Endothelial cell of umbilical vein (primary cell): ENCODE measurements around the gene SMR3A. TPM values are rescaled to one million over a fixed set of nuclear protein-coding genes. Genes with fewer than 3 reads are reported as not detected.

Experiments used
- BruUV-seq: library from RNA; stranded (reverse); fragments of 400-500 nt; replicated peaks from 2 replicates; lab custom pipeline; 2021; lab: Mats Ljungman, UMichigan
- CTCF ChIA-PET: fragments of 300-600, 350-600 bp; sonication (Branson Sonifier 250); formaldehyde crosslinking; loops from one replicate; lab custom pipeline; 2021; ENCODE audit warnings: antibody characterized with exemption, inconsistent platforms; lab: Charles Lee
- POLR2A ChIA-PET: fragments of 300-600, 350-600 bp; sonication (Branson Sonifier 250); formaldehyde crosslinking; loops from one replicate; lab custom pipeline; 2021; ENCODE audit warnings: antibody characterized with exemption, inconsistent platforms; lab: Charles Lee
- DNase-seq: peaks from one replicate; pipeline ENCODE4 v3.0.0-alpha.2; 2011; ENCODE audit warnings: low read depth, low spot score
- FAIRE-seq: peaks from 2 replicates; lab custom pipeline; 2011; peaks lifted over from hg19 to GRCh38; lab: Jason Lieb, UNC
- H2AFZ ChIP-seq: 2 replicates; pipeline ENCODE4 v1.6.0; 2012; ENCODE audit warnings: low read depth, low read length, control low read depth, inconsistent platforms
- H3K27ac ChIP-seq: 2 replicates; pipeline ENCODE4 v1.5.1; 2011; ENCODE audit warnings: low read depth, mild to moderate bottlenecking, control low read depth, low read length, moderate library complexity; ENCODE audit not compliant: insufficient read depth
- H3K27me3 ChIP-seq, 2 experiments: 2 replicates each; pipeline versions ENCODE4 v1.6.0 to v1.6.1; 2011; ENCODE audit warnings: low read length in 2 of 2, mixed read lengths in 1 of 2; ENCODE audit not compliant: control insufficient read depth in 2 of 2, insufficient read depth in 2 of 2
- H3K36me3 ChIP-seq, 2 experiments: 2 replicates in 1 of 2; 3 replicates in 1 of 2; pipeline ENCODE4 v1.5.1; 2011; ENCODE audit warnings: low read length in 2 of 2, mild to moderate bottlenecking in 1 of 2, moderate library complexity in 1 of 2; ENCODE audit not compliant: control insufficient read depth in 2 of 2, insufficient read depth in 2 of 2; ENCODE audit errors: extremely low read depth in 1 of 2
- H3K4me1 ChIP-seq: 3 replicates; pipeline ENCODE4 v1.5.1; 2011; ENCODE audit warnings: mild to moderate bottlenecking, low read length; ENCODE audit not compliant: control insufficient read depth, insufficient read depth; ENCODE audit errors: extremely low read depth
- H3K4me2 ChIP-seq: 2 replicates; pipeline ENCODE4 v1.6.1; 2011; ENCODE audit warnings: low read length, control low read depth, mixed read lengths; ENCODE audit not compliant: insufficient read depth
- H3K4me3 ChIP-seq, 3 experiments: fragments of 200-600 bp in 1 of 3; sonication (generic), shearing (Covaris generic) in 1 of 3; replicated peaks in 1 of 3; 2 replicates each; pipeline ENCODE4 v1.5.1; 2011 to 2016; ENCODE audit warnings: control low read depth in 3 of 3, low read length in 3 of 3, mild to moderate bottlenecking in 2 of 3, inconsistent platforms in 1 of 3, low read depth in 1 of 3, moderate library complexity in 1 of 3; ENCODE audit not compliant: insufficient read depth in 1 of 3
- H3K79me2 ChIP-seq: 2 replicates; pipeline ENCODE4 v1.6.0; 2012; ENCODE audit warnings: low read length, inconsistent platforms; ENCODE audit not compliant: control insufficient read depth, insufficient read depth
- H3K9ac ChIP-seq: replicated peaks from 2 replicates; pipeline ENCODE3; 2011; ENCODE audit warnings: low read length, control low read depth; ENCODE audit not compliant: insufficient read depth; ENCODE audit errors: extremely low read depth
- H3K9me1 ChIP-seq: replicated peaks from 3 replicates; pipeline ENCODE4 v1.6.0; 2011; ENCODE audit warnings: mild to moderate bottlenecking, low read length; ENCODE audit not compliant: control insufficient read depth, insufficient read depth; ENCODE audit errors: extremely low read depth
- H3K9me3 ChIP-seq: replicated peaks from 2 replicates; pipeline ENCODE4 v1.5.1; 2012; ENCODE audit warnings: low read length, inconsistent platforms; ENCODE audit not compliant: control insufficient read depth, insufficient read depth
- H4K20me1 ChIP-seq: replicated peaks from 2 replicates; pipeline ENCODE3; 2011; ENCODE audit warnings: mild to moderate bottlenecking, low read length; ENCODE audit not compliant: control insufficient read depth, insufficient read depth; ENCODE audit errors: extremely low read depth
- CTCF ChIP-seq, 2 donors: IDR thresholded peaks; 1 replicate in 1 of 2; 2 replicates in 1 of 2; pipeline ENCODE4 v1.5.1; 2011; ENCODE audit warnings: low read length in 2 of 2, mild to moderate bottlenecking in 2 of 2, moderate library complexity in 2 of 2, control low read depth in 1 of 2, inconsistent platforms in 1 of 2, low read depth in 1 of 2; ENCODE audit not compliant: insufficient read depth in 1 of 2; ENCODE audit errors: extremely low read depth in 1 of 2
- EZH2 ChIP-seq: IDR thresholded peaks from 2 replicates; pipeline ENCODE4 v1.6.1; 2012; ENCODE audit warnings: borderline replicate concordance, low read depth, mild to moderate bottlenecking, moderate library complexity, low read length, inconsistent platforms; ENCODE audit not compliant: severe bottlenecking
- FOS ChIP-seq: IDR thresholded peaks from 2 replicates; pipeline ENCODE4 v1.6.1; 2011; ENCODE audit warnings: mild to moderate bottlenecking, low read length, moderate library complexity, borderline replicate concordance; ENCODE audit not compliant: insufficient read depth
- GATA2 ChIP-seq: IDR thresholded peaks from 2 replicates; pipeline ENCODE4 v1.7.0; 2011; ENCODE audit warnings: low read depth, mild to moderate bottlenecking, moderate library complexity, mixed read lengths, low read length; ENCODE audit not compliant: insufficient read length, insufficient read depth
- JUN ChIP-seq: IDR thresholded peaks from 2 replicates; pipeline ENCODE4 v1.6.1; 2011; ENCODE audit warnings: borderline replicate concordance, low read depth; ENCODE audit not compliant: insufficient read length, insufficient read depth
- MAX ChIP-seq: IDR thresholded peaks from 2 replicates; pipeline ENCODE4 v1.6.1; 2011; ENCODE audit not compliant: insufficient read depth, insufficient read length
- MYC ChIP-seq: IDR thresholded peaks from one replicate; pipeline ENCODE4 v1.6.1; 2011; ENCODE audit warnings: mild to moderate bottlenecking, low read depth, low read length
- POLR2A ChIP-seq: IDR thresholded peaks from 2 replicates; pipeline ENCODE4 v1.6.1; 2012; ENCODE audit warnings: low read depth, mild to moderate bottlenecking, control low read depth, low read length
- POLR2AphosphoS5 ChIP-seq: IDR thresholded peaks from 2 replicates; pipeline ENCODE4 v1.6.1; 2012; ENCODE audit warnings: low read depth, mild to moderate bottlenecking, control low read depth, low read length, moderate library complexity; ENCODE audit not compliant: insufficient read depth
- dilution Hi-C: fragments of 300-500 bp; cut with MboI; formaldehyde crosslinking; loops from one replicate; pipeline ENCODE4 v1.15.0; 2019; ENCODE audit warnings: low sequenced_read_pairs; ENCODE audit not compliant: extremely low pct_ligation_motif_present
- intact Hi-C: fragments of 100-400 bp; cut with micrococcal nuclease; formaldehyde crosslinking; loops from one replicate; pipeline ENCODE4 v1.10.0; 2022
- polyA plus RNA-seq, 4 experiments: library from polyadenylated mRNA; depleted of rRNA in 3 of 4; stranded (reverse) in 3 of 4; unstranded in 1 of 4; fragments of >200 nt; gene quantifications; 2 replicates each; pipeline versions ENCODE4 v1.2.1 to v1.2.3, GENCODE V29; 2011 to 2012; ENCODE audit warnings: missing spikeins in 1 of 4
- total RNA-seq: library from RNA; stranded (reverse); gene quantifications from 2 replicates; pipeline ENCODE4 v1.2.3, GENCODE V29; 2021

The SMR3A gene
- total and polyA plus RNA-seq, 2 donors (not counting 3 experiments of a cell fraction or from before 2014, with no cell fraction given), result not detected

- no peaks in the 10 kb centered on the region for H3K9me3 ChIP-seq
- no peak overlapping the region for H3K27ac ChIP-seq
- ChIA-PET POLR2A (no interaction called here), CTCF (no interaction called here)
- no peaks in the 10 kb centered on the region for H3K36me3 ChIP-seq
- no peaks in the 10 kb centered on the region for H3K9me1 ChIP-seq
- H3K9ac ChIP-seq, result no peak overlapping the region
- no peak for TF ChIP-seq EZH2
- no peak for TF ChIP-seq CTCF (IDR thresholded peaks at IDR 0.05; ENCODE audit: extremely low read depth in 1 of 2, insufficient read depth in 1 of 2, low read depth in 1 of 2, low read length in 2 of 2)
- no peak for TF ChIP-seq POLR2AphosphoS5
- TF ChIP-seq MAX, result no peak
- no peak for TF ChIP-seq JUN
- TF ChIP-seq GATA2, result no peak
- TF ChIP-seq MYC, result no peak
- TF ChIP-seq POLR2A, result no peak
- no peak for TF ChIP-seq FOS
- no peaks in the 10 kb centered on the region for H3K79me2 ChIP-seq
- H2AFZ ChIP-seq, result no peak overlapping the region
- no peaks in the 10 kb centered on the region for H3K27me3 ChIP-seq
- H3K4me3 ChIP-seq, result no peak overlapping the region
- no peaks in the 10 kb centered on the region for H3K4me1 ChIP-seq
- FAIRE-seq, result no peak
- dilution Hi-C loops, result no loop called here
- no peak overlapping the region for H3K4me2 ChIP-seq
- intact Hi-C loops, result no loop called here
- DNase-seq, result no peak
- no peaks in the 10 kb centered on the region for H4K20me1 ChIP-seq
- no TSS peak for BruUV-seq
Measured at GRCh38 chr4:70399319-70399718, 38.8 kb downstream of the SMR3A start.
